MCF 10A (cell line): ENCODE data around the gene FGFR3. TPM values are rescaled to one million over a fixed set of nuclear protein-coding genes. Genes with fewer than 3 reads are reported as not detected.

Experiments
- BruUV-seq: library from RNA; stranded (reverse); fragments of 400-500 nt; replicated peaks from 2 replicates; lab custom pipeline; 2021; lab: Mats Ljungman, UMichigan
- CTCF ChIA-PET: fragments of 300-600 bp; sonication (Branson Sonifier 250); formaldehyde crosslinking; extraction: SDS; loops from one replicate; lab custom pipeline; 2021; ENCODE audit warnings: antibody characterized with exemption, inconsistent platforms; lab: Yijun Ruan, JAX
- POLR2A ChIA-PET: fragments of 300-600, 350-650 bp; sonication (Branson Sonifier 250); formaldehyde crosslinking; extraction: SDS; loops from one replicate; lab custom pipeline; 2020; ENCODE audit warnings: antibody characterized with exemption, inconsistent platforms; lab: Yijun Ruan, JAX
- DNase-seq: peaks from one replicate; pipeline ENCODE4 v3.0.0-alpha.2; 2018; ENCODE audit not compliant: unreplicated experiment
- H3K27ac Mint-ChIP-seq: one replicate; pipeline ENCODE4 v1.8.0; 2022; ENCODE audit warnings: mild to moderate bottlenecking, low read depth, mixed read lengths; ENCODE audit not compliant: unreplicated experiment
- H3K27me3 Mint-ChIP-seq: one replicate; pipeline ENCODE4 v1.8.0; 2022; ENCODE audit warnings: mixed read lengths; ENCODE audit not compliant: insufficient read depth, unreplicated experiment
- H3K36me3 Mint-ChIP-seq: one replicate; pipeline ENCODE4 v1.8.0; 2022; ENCODE audit warnings: mild to moderate bottlenecking, moderate library complexity, mixed read lengths; ENCODE audit not compliant: insufficient read depth, unreplicated experiment
- H3K4me1 Mint-ChIP-seq: one replicate; pipeline ENCODE4 v1.8.0; 2022; ENCODE audit warnings: mixed read lengths; ENCODE audit not compliant: insufficient read depth, unreplicated experiment
- H3K4me3 Mint-ChIP-seq: one replicate; pipeline ENCODE4 v1.8.0; 2022; ENCODE audit warnings: mild to moderate bottlenecking, moderate library complexity, mixed read lengths; ENCODE audit not compliant: unreplicated experiment
- H3K9me3 Mint-ChIP-seq: one replicate; pipeline ENCODE4 v1.8.0; 2022; ENCODE audit warnings: mixed read lengths; ENCODE audit not compliant: unreplicated experiment
- CTCF ChIP-seq: fragments of 200-600 bp; IDR thresholded peaks from one replicate; pipeline ENCODE4 v1.8.0; 2022; ENCODE audit warnings: antibody characterized with exemption, mild to moderate bottlenecking; ENCODE audit not compliant: unreplicated experiment
- intact Hi-C: fragments of 100-400 bp; cut with micrococcal nuclease; formaldehyde crosslinking; loops from 2 replicates; pipeline ENCODE4 v1.14.1; 2022
- total RNA-seq: library from RNA; stranded (reverse); gene quantifications from 2 replicates; pipeline ENCODE4 v1.2.3, GENCODE V29; 2022

Gene FGFR3
- total RNA-seq, 1 experiment from 2014 or later = 6.5 TPM

- no TSS peak for BruUV-seq
- no peak for TF ChIP-seq CTCF
- Mint-ChIP-seq H3K4me3 (no peak overlapping the region), H3K27me3 (no peaks in the 10 kb centered on the region), H3K27ac (no peak overlapping the region), H3K4me1 (peaks cover under 1% of the 10 kb centered on the region), H3K36me3 (no peaks in the 10 kb centered on the region), H3K9me3 (no peaks in the 10 kb centered on the region)
- intact Hi-C loops = no loop called here
- POLR2A ChIA-PET = interaction anchor here (0.6 to 0.7 kb wide), 2 partner anchors 9 to 46 kb away, joined by 3 read pairs; no protein-coding TSS in a partner anchor
- CTCF ChIA-PET = interaction anchor here (0.7 to 0.9 kb wide), 2 partner anchors 22 to 43 kb away, joined by 3 read pairs; no protein-coding TSS in a partner anchor
- DNase-seq = no peak
These were observed 19.3 kb upstream of the FGFR3 start for GRCh38 chr4:1773754-1774153.

GRCh38 chr4:1775731-1776500 is 17.2 kb upstream of the FGFR3 start:
- no peaks in the 10 kb centered on the region for H3K27me3 Mint-ChIP-seq
- peak; percentile 37 for DNase-seq
- no peak overlapping the region for H3K4me3 Mint-ChIP-seq
- H3K36me3 Mint-ChIP-seq = no peaks in the 10 kb centered on the region
- no TSS peak for BruUV-seq
- H3K9me3 Mint-ChIP-seq = no peaks in the 10 kb centered on the region
- ChIA-PET CTCF (no interaction called here), POLR2A (no interaction called here)
- intact Hi-C loops = no loop called here
- H3K4me1 Mint-ChIP-seq = peaks cover 6% of the 10 kb centered on the region
- no peak overlapping the region for H3K27ac Mint-ChIP-seq
- no peak for TF ChIP-seq CTCF

- no peak for TF ChIP-seq CTCF
- intact Hi-C loops = no loop called here
- H3K9me3 Mint-ChIP-seq = no peaks in the 10 kb centered on the region
- no peak for DNase-seq
- no TSS peak for BruUV-seq
- peaks cover 6% of the 10 kb centered on the region for H3K4me1 Mint-ChIP-seq
- POLR2A ChIA-PET = interaction anchor here (1.0 kb wide), 1 partner anchor 33 kb away, joined by 3 read pairs; no protein-coding TSS in a partner anchor
- no peaks in the 10 kb centered on the region for H3K36me3 Mint-ChIP-seq
- no peaks in the 10 kb centered on the region for H3K27me3 Mint-ChIP-seq
- CTCF ChIA-PET = interaction anchor here (0.7 to 1.0 kb wide), 2 partner anchors 24 to 29 kb away, joined by 3 to 4 read pairs; no protein-coding TSS in a partner anchor
- no peak overlapping the region for H3K4me3 Mint-ChIP-seq
- no peak overlapping the region for H3K27ac Mint-ChIP-seq
These were observed 16.5 kb upstream of the FGFR3 start for GRCh38 chr4:1776521-1777161.
